GM12864 (cell line): ENCODE data around the gene BMPER.

ENCODE experiments used
- DNase-seq: peaks from one replicate; pipeline ENCODE4 v3.0.0-alpha.2; 2011; ENCODE audit warnings: low read depth
- H3K4me3 ChIP-seq: 2 replicates; pipeline ENCODE4 v1.5.1; 2011; ENCODE audit warnings: mild to moderate bottlenecking, low read depth, low read length, control low read depth
- CTCF ChIP-seq: IDR thresholded peaks from 2 replicates; pipeline ENCODE4 v1.5.1; 2011; ENCODE audit warnings: low read depth, mild to moderate bottlenecking, moderate library complexity, low read length, control low read depth, inconsistent platforms; ENCODE audit errors: missing control alignments

Gene BMPER

GRCh38 chr7:34044306-34044643, 138.9 kb downstream of the BMPER start:
- TF ChIP-seq CTCF = no peak
- no peak for DNase-seq
- H3K4me3 ChIP-seq = no peak overlapping the region

- TF ChIP-seq CTCF = no peak
- no peak overlapping the region for H3K4me3 ChIP-seq
- no peak for DNase-seq
These were observed 139.5 kb downstream of the BMPER start for GRCh38 chr7:34044734-34045353.

- no peak overlapping the region for H3K4me3 ChIP-seq
- TF ChIP-seq CTCF = no peak
- no peak for DNase-seq
These were observed 143.1 kb downstream of the BMPER start for GRCh38 chr7:34048445-34048844.

- TF ChIP-seq CTCF = no peak
- no peak overlapping the region for H3K4me3 ChIP-seq
- DNase-seq = no peak
These were observed 148.7 kb downstream of the BMPER start for GRCh38 chr7:34054075-34054474.

- H3K4me3 ChIP-seq = no peak overlapping the region
- no peak for DNase-seq
- no peak for TF ChIP-seq CTCF
These were observed 151.8 kb downstream of the BMPER start for GRCh38 chr7:34057136-34057535.

GRCh38 chr7:34057956-34058355, 152.6 kb downstream of the BMPER start:
- TF ChIP-seq CTCF = no peak
- no peak overlapping the region for H3K4me3 ChIP-seq
- DNase-seq = no peak

- DNase-seq = no peak
- no peak overlapping the region for H3K4me3 ChIP-seq
- TF ChIP-seq CTCF = no peak
These were observed 153.4 kb downstream of the BMPER start for GRCh38 chr7:34058801-34059135.
